ENCODE data around the gene RPL11. TPM values are rescaled to one million over a fixed set of nuclear protein-coding genes. Genes with fewer than 3 reads are reported as not detected.

Gene RPL11
- total and polyA plus RNA-seq, 2 of the 8 experiments (the other 6 are each of a cell fraction or from before 2014, with no cell fraction given) = 1,192 to 1,426 TPM

DNA sequence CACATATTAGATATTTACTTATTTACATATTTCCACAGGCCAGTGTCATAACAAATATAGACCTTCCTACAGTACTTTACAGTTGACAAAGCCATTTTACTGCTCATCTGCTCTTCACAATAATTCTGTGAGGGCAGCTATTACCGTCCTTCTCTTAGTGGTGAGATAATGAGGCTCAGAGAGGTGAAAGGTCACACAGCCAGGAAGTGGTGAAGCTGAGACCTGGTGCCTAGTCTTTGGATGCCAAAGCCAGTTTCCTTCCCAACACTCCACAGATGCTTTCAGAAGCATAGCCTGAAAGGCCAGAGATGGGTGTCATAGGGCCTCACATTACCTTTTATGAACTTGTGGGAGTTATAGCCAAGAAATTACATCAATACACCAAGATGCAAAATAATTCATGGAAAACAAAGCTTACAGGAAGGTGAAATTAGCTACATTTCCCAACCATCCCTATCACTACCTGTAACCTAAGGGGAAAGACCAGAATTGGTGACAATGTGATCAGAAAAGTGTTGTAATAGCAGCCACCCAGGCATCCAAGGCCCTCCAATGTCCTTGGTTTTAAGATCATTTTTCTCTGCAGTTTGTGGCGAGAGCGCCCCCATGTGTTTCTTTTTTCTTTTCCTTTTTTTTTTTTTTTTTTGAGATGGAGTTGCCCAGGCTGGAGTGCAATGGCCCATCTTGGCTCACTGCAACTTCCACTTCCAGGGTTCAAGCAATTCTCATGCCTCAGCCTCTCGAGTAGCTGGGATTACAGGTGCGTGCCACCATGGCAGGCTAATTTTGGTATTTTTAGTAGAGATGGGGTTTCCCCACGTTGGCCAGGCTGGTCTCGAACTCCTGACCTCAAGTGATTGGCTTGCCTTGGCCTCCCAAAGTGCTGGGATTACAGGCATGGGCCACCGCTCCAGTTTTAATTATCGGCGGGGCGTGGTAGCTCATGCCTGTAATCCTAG is 26.5 kb upstream of the RPL11 start:
- no peak overlapping the region for H3K18ac ChIP-seq (ENCODE audit: extremely low read depth, low read length)
- CTCF ChIA-PET (ENCODE audit: partially characterized antibody) = interaction anchor here (0.6 to 19.9 kb wide), 40 partner anchors 8 to 1756 kb away, joined by 3 to 222 read pairs (median 5); partner anchors contain the start of genes E2F2, ID3 and RPL11
- TF ChIP-seq CHD1 (IDR thresholded peaks at IDR 0.05; ENCODE audit: low read depth, low read length) (no peak), SRF (IDR thresholded peaks at IDR 0.05; ENCODE audit: low read depth, low read length) (no peak), CEBPB (IDR thresholded peaks at IDR 0.05; ENCODE audit: low read depth, low read length) (0 out of 2 replicates have a peak, but pooled peaks have one; percentile 11), CTCF (IDR thresholded peaks at IDR 0.05; ENCODE audit: control extremely low read depth in 1 of 3, insufficient read depth in 1 of 3, low read depth in 1 of 3, low read length in 3 of 3) (peak; percentile 1 to 60 (median 53)), CBX8 (IDR thresholded peaks at IDR 0.05; ENCODE audit: borderline replicate concordance, low read depth, low read length) (no peak), MAFK (IDR thresholded peaks at IDR 0.05; ENCODE audit: low read depth, low read length) (no peak), YY1 (IDR thresholded peaks at IDR 0.05; ENCODE audit: low read depth, low read length) (no peak)
- TF ChIP-seq, protein P1, sequence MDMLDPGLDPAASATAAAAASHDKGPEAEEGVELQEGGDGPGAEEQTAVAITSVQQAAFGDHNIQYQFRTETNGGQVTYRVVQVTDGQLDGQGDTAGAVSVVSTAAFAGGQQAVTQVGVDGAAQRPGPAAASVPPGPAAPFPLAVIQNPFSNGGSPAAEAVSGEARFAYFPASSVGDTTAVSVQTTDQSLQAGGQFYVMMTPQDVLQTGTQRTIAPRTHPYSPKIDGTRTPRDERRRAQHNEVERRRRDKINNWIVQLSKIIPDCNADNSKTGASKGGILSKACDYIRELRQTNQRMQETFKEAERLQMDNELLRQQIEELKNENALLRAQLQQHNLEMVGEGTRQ (IDR thresholded peaks at IDR 0.05; ENCODE audit: low read length) = no peak

More for the DNA sequence above, 26.5 kb upstream of the RPL11 start:
- Histone ChIP-seq H3K4me2 (ENCODE audit: insufficient read depth in 1 of 2, low read depth in 2 of 2, low read length in 2 of 2) (no peak overlapping the region), H4K5ac (ENCODE audit: insufficient read length, low read depth, low read length) (no peak overlapping the region), H3K4me3 (ENCODE audit: extremely low read depth in 1 of 4, insufficient read depth in 2 of 4, low read depth in 3 of 4, low read length in 4 of 4) (no peak overlapping the region), H3K4me1 (replicated peaks in 1 of 4; ENCODE audit: control insufficient read depth in 3 of 4, insufficient read depth in 4 of 4, low read length in 3 of 4) (no peaks in the 10 kb centered on the region), H4K20me1 (replicated peaks in 1 of 2; ENCODE audit: control insufficient read depth in 1 of 2, insufficient read depth in 2 of 2, low read length in 2 of 2) (no peaks in the 10 kb centered on the region), H3K27me3 (replicated peaks in 1 of 4; ENCODE audit: control insufficient read depth in 3 of 4, extremely low read depth in 1 of 4, insufficient read depth in 3 of 4, low read length in 3 of 4) (no peaks in the 10 kb centered on the region), H3K79me1 (ENCODE audit: low read depth, low read length) (no peaks in the 10 kb centered on the region), H4K91ac (replicated peaks; ENCODE audit: insufficient read length, low read length) (peak overlapping the region; percentile 3), H3K9me3 (ENCODE audit: insufficient read depth in 2 of 2, low read depth in 1 of 2, low read length in 1 of 2) (no peaks in the 10 kb centered on the region), H3K23ac (ENCODE audit: insufficient read length) (no peak overlapping the region), H3K4ac (replicated peaks; ENCODE audit: insufficient read length, low read depth, low read length) (no peak overlapping the region), H4K8ac (ENCODE audit: extremely low read depth, insufficient read depth, low read length) (no peak overlapping the region), H3K9ac (replicated peaks in 1 of 4; ENCODE audit: extremely low read depth in 1 of 4, low read depth in 3 of 4, low read length in 3 of 4) (no peak overlapping the region), H3K23me2 (ENCODE audit: low read depth, low read length) (no peaks in the 10 kb centered on the region), H2AFZ (ENCODE audit: low read length) (0 out of 2 replicates have a peak overlapping the region, but pooled peaks have one; percentile 11), H2AK5ac (ENCODE audit: low read depth, low read length) (no peak overlapping the region), H3K79me2 (ENCODE audit: control insufficient read depth in 1 of 2, insufficient read depth in 2 of 2, low read length in 2 of 2) (no peaks in the 10 kb centered on the region), H2BK12ac (ENCODE audit: low read depth, low read length) (no peak overlapping the region), H3K36me3 (ENCODE audit: control insufficient read depth in 2 of 4, insufficient read depth in 4 of 4, low read length in 3 of 4) (no peaks in the 10 kb centered on the region), H3K14ac (ENCODE audit: insufficient read length) (no peak overlapping the region), H2BK15ac (ENCODE audit: low read length) (no peak overlapping the region; the same call in 1 of the 2 replicates), H3K27ac (ENCODE audit: low read depth, low read length) (no peak overlapping the region), H2BK120ac (replicated peaks; ENCODE audit: low read depth, low read length) (no peak overlapping the region), H2BK5ac (ENCODE audit: low read depth, low read length) (no peak overlapping the region), H2BK20ac (ENCODE audit: low read length) (no peak overlapping the region), H3K56ac (replicated peaks; ENCODE audit: insufficient read length, low read depth, low read length) (no peak overlapping the region)
- 78% methylated on average over 9 of the region's 11 CpGs; no CpG with 5 or more reads in 1 of the 2 experiments for WGBS, 2 experiments (ENCODE audit: extremely low coverage in 1 of 2, insufficient coverage in 1 of 2, insufficient read length in 1 of 2, insufficient replicate concordance in 2 of 2, low coverage in 1 of 2, low lambda C conversion rate in 2 of 2, missing lambda C conversion rate in 1 of 2)
- FAIRE-seq = no peak
- POLR2A ChIA-PET (ENCODE audit: partially characterized antibody) = interaction anchor here (2.0 kb wide), 1 partner anchor 27 kb away, joined by 7 read pairs; the partner anchor contains the start of gene RPL11
- DNase-seq (ENCODE audit: low read depth in 1 of 2, low spot score in 2 of 2) = no peak

Measured in H1 (cell line).